Amniotic epithelial cell (primary cell): ENCODE results near the gene CSF1R.
"Not testable (repeated sequence)": the region's sequence is repeated elsewhere in the genome, so short reads cannot be mapped to it uniquely, and the experiment has no call there.

Experiments used
- DNase-seq: peaks from one replicate; pipeline ENCODE4 v3.0.0-alpha.2; 2010; ENCODE audit warnings: low read depth

The CSF1R gene

DNA sequence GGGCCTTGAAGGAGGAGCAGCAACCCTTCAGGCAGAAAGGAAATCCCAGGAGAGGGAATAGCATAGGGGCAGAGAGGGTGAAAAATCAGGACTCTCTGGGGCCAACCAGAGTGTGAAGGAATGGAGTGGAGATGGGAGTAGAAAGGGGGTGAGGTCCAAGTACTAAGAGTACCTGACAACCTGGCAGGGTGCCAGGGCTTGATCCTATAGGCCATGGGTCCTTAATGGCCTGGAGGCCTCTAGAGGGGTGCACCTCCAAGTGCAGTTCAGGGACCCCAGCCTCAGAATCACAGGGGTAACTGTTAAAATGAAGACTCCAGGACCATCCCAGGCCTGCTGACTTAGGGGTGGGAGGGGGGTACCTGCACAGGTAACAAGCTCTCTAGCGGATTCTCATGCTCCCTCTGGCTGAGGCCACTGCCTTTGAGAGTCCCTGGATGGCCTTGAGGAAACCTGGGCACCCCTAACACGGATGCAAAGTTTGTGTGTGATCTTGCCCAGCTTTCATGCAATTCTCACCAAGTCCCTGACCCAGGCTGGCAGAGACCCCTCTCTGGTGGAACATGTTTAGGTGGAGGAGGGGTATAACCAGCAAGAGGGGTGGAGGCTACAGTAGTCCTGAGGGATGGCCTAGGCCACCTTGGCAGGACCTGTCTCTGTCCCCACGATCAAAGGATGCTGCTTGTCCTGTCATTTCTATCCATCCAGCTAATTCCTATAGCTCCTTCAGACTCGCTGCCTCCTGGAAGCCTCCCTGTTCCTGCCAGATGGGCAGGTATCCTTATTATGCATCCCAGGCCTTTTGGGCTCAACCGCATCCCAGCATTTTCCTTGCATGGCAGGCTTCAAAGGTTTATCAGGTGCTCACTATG is 17.6 kb upstream of the CSF1R start:
- no peak for DNase-seq

DNA sequence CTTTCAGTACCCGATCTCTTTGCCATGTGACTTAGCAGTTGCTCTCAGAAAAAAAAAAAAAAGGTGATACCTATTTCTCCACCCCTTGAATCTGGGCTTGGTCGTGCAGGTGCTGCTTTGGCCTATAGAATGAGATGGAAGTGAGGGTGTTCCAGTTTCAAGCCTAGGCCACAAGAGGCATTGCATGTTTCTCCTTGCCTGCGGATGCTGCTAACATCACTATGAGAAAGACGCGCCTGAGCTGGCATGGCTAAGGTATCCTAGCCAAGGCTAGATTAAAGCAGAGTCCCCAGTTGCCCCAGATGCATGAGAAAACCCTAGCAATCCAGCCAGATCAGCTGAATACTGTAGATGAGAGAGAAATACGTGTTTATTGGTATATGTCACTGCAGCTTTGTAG is 14.7 kb upstream of the CSF1R start:
- no peak for DNase-seq

DNA sequence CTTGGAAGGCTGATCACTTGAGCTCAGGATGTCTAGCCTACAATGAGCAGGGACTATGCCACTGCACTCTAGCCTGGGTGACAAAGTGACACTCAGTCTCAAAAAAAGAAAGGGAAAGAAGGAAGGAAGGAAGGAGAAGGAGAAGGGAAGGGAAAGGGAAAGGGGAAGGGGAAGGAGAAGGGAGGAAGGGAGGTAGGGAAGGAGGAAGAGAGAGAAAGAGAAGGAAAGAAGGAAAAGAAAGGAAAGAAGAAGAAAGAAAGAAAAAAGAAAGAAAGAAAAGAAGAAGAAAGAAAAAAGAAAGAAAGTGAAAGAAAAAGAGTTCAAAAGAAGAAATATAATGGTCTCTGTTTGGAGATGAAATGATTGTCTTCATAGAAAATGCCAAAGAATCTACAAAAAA is 10.8 kb upstream of the CSF1R start:
- DNase-seq, result no peak

DNA sequence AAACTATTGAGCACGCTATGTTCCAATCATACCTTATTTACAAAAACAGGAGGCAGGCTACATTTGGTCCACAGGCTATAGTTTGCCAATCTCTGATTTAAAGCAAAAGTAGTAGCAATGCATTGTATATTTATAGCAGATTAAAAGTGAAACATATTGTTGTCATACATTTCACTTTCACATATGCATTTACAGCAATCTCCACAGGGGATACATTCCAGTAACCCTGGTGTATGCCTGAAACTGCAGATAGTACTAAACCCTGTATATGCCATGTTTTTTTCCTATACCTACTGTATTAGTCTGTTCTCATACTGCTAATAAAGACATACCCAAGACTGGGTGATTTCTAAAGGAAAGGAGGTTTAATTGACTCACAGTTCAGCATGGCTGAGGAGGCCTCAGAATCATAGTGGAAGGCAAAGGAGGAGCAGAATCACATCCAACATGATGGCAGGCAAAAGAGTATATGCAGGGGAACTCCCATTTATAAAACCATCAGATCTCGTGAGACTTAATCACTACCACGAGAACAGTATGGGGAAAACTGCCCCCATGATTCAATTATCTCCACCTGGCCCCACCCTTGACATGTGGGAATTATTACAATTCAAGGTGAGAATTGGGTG is 5.9 kb upstream of the CSF1R start:
- no peak for DNase-seq

DNA sequence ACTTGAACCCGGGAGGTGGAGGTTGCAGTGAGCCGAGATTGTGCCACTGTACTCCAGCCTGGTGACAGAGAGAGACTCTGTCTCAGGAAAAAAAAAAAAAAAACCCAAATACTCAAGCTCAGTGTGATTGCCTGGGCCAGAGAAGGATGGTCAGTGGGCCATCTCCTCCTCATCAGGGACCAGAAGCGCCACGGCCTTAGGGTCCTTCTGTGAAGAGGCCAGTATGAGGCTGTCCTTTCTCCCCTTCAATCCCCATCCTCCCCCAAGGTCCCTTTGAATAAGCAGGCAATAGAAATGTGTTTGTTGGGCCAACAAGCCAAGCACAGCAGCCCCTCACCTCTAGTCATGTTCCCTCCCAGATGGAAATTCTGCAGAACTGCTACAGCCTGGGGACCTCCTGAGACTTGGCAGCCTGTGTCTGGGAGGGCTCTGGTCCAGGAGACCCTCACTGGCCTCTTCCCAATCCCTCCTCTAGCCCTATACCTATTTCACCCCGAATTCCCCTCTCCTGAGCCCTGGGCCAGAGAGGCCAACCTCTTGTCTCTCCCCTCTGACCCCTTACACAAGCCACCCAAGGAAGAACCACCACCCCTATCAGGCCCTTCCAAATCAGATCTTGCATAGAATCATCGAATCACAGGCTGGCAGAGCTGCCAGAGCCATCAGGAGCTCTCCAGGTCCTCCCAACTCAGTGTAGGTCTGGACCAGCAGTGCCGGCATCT is 1.0 kb downstream of the CSF1R start:
- no peak for DNase-seq

DNA sequence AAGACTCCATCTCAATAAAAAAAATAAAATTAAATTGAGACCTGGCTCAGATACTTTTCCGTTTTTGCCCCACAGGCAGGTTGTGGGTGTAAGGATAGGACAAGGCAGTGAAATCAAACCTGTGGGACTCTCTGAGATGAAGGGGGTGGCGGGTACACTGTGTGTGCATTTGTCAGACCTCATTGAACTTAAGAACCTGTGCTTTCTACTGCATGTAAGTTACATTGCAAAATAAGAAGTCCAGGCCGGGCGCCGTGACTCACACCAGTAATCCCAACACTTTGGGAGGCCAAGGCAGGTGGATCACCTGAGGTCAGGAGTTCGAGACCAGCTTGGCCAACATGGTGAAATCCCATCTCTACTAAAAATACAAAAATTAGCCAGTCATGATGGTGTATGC is 1.6 kb downstream of the CSF1R start:
- DNase-seq, result not testable (repeated sequence)

DNA sequence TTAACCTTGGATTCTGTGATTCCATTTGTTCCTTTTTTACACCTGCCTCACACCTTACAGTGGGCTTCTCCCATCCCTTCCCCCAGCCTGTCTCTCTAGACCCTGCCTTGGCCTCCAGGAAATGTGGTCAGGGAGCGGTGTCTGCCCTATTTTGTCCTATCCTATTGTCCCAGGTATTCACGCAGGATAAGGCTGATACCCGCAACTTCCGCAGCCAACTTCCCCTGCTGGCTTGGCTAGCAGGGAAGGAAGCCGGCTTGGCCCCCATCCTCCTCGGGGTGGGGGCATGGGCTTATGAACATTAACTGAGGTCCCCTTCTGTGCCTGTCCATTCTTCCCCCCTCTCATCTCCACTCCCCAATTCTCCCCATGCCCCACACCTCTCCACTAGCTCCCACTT is 3.5 kb downstream of the CSF1R start:
- no peak for DNase-seq

DNA sequence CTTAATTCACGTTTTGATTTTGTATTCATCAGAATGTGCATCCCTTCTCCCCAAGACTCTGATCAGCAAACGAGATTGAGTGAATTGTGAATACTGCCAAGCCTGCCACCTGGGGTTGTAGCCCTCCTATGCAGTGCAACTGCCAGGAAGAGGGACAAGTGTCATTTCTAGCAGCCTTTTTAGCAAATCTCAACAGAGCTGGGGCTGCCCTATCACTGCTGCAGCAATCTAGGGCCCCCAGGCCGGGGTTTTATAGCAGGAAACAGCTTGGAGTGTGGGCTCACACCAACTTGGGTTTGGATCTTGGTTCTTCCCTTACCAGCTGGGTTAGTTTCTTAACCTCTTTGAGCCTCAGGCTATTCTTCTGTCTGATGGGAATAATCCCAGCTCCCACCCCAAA is 4.0 kb downstream of the CSF1R start:
- no peak for DNase-seq

DNA sequence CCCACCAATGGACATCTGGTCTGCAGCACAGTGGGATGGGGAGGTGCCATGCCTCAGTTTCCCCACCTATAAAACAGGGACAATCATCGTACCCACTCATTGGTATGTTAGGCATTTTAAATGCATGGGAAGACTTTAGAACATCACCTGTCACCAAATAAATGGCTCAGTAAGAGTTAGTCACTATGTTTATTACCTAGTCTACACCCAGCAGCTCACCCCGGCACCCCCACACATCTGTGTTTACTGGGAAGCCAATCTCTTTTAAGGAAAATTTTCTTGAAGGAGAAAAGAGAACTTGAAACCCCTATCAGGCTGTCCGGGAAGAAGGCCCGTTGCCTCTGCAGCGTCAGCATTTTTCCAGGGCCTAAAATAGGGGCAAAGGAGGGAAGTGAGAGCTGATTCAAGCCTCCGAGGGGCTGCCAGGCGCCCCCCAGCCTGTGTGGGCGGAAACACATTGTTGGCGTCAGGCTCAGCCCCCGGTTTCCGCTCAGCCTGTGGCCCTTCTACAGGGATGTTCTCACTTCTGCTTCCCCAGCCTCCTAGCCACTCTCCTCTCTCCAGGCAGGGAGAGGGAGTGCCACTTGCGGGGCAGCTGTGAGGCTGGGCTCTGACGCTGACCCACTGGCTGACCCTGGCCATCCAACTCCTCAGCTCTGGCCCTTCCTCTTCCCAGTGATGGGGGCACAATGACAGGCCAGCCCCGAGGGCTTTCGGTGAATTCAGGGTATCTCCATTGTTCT is 4.6 kb downstream of the CSF1R start:
- DNase-seq, result no peak

DNA sequence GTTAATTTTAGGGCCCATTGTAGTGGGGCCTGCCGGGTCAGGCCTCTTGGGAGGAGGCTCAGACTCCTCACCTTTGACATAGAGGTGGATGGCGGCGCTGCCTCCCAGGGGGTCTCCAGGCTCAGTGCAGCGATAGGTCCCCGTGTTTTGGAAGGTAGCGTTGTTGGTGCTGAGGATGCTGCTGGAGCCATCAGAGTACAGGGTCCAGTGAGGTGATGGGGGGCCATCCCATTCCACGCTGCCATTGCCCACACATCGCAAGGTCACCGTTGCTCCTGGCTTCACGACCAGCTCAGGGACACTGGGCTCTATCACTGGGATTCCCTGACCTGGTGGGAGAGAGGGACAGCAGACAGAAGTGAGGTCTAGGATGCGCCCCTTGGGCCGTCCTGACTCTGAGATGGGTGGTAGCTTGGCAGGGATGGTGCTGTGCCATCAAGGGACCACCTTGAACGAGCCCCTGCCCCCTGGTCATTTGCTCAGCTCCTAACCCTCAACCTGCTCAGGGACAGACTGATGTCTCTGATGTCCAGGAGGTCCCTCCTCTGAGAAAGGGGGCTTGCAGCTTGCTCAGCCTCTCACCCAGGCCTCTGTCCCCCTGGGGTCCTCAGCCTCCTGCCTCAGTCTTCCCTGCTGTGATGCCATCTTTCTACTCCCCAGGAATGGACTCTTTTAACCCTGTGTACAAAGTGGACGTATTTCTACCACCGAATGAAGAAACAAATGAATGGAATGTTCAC is 5.5 kb downstream of the CSF1R start:
- no peak for DNase-seq

DNA sequence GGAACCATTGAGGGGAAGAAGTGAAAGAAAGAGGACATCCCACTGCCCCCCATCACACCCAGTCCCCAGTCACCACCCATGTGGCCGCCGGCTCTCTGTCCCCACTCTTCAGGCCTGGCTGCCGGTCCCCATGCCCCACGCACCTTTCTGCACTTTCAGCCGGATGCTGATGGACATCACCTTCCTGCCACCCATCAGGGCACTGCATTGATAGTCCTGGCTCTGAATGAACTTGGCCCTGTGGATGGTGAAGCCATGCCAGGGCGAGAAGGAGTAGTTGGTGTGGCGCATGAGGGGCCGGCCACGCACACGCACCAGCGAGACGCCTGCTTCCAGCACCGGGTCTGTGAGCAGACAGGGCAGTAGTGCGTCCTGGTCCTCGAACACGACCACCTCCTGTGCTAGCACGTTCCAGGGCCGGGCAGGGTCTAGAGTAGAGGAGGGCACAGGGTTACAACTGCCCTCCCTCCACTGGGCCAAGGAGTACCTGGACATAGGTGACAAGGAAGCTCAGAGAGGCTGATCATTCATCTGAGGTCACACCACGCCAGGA is 6.4 kb downstream of the CSF1R start:
- DNase-seq, result no peak

DNA sequence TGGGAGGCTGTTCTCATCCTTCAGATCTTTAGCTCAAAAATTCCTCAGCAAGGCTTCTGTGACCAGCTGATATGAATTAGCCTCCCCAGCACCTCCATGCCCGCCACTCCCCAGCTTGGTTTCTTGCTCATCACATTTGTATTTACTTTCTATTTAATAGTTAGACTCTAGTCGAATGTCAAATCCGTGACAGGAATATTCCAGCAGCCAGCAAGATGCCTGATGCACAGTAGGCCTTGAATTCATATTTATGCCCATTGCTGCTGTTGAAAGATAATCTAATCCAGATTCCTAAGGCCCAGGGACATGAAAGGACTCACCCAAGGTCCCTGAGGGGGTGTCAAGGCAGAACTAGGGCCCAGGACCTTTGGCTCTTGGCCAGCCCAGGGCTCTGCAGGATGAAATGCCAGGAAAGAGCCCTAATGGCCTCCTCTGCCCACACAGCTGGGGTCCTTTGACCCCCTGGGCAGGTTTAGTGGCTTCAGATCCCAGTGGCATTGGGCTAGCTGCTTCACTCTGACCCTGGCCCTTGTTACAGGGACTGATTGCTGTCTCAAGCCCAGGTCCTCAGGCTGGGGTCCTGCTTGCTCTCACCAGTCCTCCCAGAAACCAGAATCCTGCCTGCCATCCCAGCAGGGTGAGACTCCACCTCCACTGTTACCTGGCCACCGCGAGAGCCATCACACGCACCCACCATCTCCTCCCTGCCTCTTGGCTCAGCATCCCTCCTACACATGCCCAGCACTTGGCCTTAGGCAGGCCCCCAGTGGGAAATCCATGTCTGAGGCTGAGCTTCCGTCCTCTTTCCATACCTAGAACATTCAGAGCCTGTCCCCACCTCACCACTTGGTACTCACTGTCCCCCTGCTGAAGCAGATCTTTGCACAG is 7.3 kb downstream of the CSF1R start:
- DNase-seq, result no peak

DNA sequence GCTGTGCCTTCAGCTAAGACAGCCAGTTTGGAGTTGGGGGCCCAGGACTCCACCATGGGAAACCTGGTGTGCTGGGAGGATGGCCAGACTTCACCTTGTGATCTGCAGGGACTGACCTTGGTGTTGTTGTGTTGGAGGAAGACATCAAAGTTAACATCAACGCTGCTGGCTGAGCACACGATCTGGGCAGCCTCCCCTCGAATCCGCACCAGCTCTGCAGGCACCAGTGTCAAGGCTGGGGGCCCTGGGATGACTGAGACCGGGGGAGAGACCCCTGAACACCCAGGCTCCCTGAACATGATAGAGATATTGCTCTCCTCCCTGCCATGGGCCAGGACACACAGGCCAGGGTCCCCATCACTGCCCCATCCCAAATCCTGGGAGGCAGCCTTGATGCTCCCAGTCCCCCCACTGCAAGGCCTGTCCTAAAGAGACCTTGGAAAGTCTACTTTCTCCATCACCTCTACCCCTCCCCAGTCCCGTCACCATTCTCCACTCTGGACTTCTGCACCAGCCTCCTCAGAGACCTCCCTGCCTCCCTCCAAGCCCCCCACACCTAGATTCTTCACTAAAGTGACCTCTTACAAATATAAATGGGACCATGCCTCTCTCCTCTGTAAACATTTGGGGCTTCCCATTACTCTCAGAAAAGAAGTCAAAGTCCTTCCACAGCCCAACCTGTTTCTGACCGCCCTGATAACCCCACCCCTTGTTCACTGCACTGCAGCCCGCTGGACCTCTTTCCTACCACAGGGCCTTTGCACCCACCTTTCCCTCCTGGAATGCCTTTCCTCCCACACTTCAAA is 8.2 kb downstream of the CSF1R start:
- no peak for DNase-seq

DNA sequence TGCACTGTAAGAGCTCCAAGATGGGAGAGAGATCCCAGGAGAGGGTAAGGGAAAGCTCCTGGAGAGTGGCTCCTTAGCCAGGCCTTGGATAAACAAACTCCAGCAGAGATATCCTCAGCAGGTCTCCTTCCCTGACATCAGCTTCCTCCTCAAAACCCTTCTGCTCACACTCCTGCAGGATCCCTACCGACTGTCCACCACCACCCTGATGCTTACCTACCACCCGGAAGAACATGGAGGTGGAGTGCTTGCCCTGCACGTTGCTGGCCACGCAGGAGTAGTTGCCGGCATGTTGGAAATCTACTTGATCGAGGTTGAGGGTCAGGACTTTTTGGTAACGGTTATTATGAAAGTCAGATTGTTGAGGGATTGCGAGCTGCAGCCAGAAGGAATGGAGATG is 9.3 kb downstream of the CSF1R start:
- no peak for DNase-seq

DNA sequence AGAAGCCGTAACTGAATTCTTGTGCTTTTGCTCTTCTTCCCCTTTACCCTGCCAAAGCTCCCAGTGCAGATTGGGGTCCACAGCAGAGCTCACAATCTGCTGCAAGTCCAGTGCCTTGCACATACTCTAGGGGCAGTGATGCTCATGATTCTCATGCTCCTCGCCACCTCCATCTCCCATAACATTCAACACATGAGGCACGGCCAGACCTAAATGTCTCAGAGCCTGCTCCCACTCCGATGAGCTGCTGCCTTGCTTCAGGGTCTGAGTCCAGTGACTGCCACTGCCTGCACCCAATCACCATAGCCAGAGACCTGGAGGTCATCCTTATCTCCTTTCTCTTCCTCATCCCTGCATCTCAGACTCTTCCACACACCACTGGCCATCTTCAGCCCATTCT is 10.5 kb downstream of the CSF1R start:
- DNase-seq, result no peak

DNA sequence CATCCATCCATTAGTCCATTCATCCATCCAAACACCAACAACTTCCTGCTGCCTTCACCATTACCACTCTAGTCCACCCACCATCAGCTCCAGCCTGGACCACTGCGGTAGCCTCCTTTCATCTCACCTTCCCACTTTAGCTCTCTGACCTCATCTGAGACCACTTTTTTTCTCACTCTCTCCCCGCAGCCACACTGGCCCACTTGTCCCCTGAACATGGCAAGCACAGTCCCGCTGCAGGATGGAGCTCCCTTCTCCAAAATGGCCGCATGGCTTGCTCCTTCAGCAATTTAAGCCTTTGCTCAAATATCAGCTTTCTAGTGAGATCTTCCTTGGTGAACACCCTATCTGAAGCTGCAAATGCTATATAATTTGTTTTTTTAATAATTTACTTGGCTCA is 11.1 kb downstream of the CSF1R start:
- DNase-seq, result no peak

DNA sequence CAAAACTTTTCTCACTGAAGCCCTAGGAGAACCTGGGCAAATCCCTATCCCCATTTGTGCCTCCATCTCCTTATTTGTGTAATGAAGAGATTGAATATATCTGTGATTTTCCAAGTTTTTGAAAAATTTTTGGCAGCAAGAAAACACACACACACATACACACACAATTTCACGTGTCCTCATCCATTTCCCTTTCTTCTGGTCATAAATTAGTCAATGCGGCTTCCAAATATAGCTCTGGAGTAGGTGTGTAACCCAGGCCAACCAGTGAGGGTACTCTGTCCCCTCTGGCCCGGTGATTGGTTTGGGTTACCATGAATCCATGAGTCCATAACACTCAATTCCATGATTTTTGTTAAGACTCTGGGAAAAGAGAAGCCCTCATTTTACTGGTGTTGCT is 12.7 kb downstream of the CSF1R start:
- DNase-seq, result no peak

DNA sequence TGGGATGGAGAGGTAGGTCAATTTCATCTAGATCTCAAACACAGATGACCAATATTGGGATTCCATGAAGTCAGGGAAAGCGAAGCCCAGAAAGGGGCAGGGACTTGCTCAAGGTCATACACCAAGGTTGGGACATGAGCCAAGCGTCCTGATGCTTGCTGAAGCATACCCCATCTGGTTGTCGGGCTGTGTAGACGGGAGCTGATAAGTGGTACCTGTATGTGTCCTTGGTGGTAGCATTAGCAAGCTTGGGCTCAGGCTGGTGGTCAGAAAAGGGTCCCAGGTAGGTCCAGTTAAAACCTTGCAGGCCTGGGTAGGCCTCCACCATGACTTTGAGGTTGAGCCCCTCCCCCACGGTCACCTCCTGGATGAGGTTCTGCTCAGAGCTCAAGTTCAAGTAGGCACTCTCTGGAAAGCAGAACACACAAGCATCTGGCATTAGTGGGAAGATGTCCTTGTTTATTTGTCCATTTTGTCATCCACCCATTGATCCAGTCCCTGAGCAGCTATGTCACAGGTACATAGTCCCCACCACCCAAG is 13.2 kb downstream of the CSF1R start:
- DNase-seq, result no peak

DNA sequence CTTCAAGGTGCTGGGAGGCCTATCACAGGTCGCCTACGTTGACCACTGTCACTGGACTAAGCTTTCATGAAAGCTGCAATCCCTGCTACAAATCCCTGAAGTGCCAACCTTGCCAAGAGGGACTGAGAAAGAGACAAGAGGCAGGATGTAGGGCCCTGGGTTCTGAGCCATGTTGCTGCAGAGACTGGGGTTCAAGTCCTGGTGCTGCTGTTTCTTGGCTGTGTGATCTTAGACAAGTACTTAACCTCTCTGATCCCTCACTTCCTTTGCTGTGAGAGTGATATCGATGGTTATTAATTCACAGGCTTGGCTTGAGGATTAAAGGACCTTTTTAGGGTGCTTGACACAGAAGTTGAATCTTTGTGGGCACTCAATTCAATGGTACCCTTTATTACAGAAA is 15.5 kb downstream of the CSF1R start:
- DNase-seq, result no peak
